IMR-90 (cell line): ENCODE results near the gene IQSEC1.

Experiments used
- FOS ChIP-seq: fragments of 150-350 bp; IDR thresholded peaks from 2 replicates; pipeline ENCODE4 v1.6.1; 2016; ENCODE audit warnings: low read depth, low read length
- MXI1 ChIP-seq: IDR thresholded peaks from 2 replicates; pipeline ENCODE4 v1.6.1; 2012; ENCODE audit warnings: low read depth, mild to moderate bottlenecking, low read length, moderate library complexity, borderline replicate concordance
- NFE2L2 ChIP-seq: fragments of 150-350 bp; IDR thresholded peaks from 2 replicates; pipeline ENCODE4 v1.6.1; 2016; ENCODE audit warnings: low read depth, mild to moderate bottlenecking, low read length
- POLR2A ChIP-seq: IDR thresholded peaks from 2 replicates; pipeline ENCODE4 v1.6.1; 2012; ENCODE audit warnings: mild to moderate bottlenecking, low read depth, low read length
- RAD21 ChIP-seq: IDR thresholded peaks from 2 replicates; pipeline ENCODE4 v1.6.1; 2012; ENCODE audit warnings: low read length, improper control_type of control experiment
- RFX5 ChIP-seq: IDR thresholded peaks from 2 replicates; pipeline ENCODE4 v1.8.0; 2012; ENCODE audit warnings: low read depth, mild to moderate bottlenecking, low read length, moderate library complexity
- TF ChIP-seq, protein P1 (sequence below): conservative IDR thresholded peaks from 2 replicates; pipeline ENCODE4 v1.5.1; 2012; ENCODE audit warnings: mild to moderate bottlenecking, low read depth, low read length, improper control_type of control experiment
- TF ChIP-seq, protein P2 (sequence below): fragments of 150-350 bp; IDR thresholded peaks from 2 replicates; pipeline ENCODE4 v1.6.1; 2017; ENCODE audit warnings: mild to moderate bottlenecking, antibody characterized with exemption, low read length, low read depth

DNA sequence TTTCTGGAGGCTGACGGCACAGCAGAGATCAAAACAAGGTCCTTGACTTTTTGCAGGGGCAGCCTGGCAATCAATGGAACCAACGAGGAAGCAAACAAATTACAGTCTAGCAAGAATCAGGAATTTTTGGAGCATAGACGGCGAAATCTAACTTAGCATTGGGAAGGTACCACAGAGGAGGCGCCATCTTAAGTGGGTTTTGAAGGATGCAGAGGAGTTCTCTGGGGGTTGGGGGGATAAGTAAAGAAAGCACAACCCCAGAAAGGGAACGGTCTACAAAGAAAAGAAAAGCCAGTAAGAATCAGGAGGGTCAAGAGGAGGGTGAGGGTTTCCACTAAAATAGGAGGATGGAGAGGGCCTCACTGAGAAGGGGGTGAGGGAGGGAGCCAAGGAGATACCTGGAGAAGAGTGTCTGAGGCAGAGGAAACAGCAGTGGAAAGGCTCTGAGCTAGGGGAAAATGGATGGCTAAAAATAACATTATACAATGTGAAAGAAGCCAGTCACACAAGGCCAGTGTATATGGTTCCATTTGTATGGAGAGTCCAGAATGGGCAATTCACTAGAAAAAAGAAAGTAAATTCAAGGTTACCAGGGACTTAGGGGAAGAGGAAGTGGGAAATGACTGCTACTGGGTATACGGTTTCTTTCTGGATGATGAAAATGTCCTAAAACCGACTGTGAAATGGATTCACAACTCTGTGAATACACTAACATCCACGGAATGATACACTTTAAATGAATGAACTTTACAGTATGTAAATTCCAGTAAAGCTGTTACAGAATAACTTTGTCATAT, 25.2 kb upstream of the IQSEC1 start:
- TF ChIP-seq, protein P1, sequence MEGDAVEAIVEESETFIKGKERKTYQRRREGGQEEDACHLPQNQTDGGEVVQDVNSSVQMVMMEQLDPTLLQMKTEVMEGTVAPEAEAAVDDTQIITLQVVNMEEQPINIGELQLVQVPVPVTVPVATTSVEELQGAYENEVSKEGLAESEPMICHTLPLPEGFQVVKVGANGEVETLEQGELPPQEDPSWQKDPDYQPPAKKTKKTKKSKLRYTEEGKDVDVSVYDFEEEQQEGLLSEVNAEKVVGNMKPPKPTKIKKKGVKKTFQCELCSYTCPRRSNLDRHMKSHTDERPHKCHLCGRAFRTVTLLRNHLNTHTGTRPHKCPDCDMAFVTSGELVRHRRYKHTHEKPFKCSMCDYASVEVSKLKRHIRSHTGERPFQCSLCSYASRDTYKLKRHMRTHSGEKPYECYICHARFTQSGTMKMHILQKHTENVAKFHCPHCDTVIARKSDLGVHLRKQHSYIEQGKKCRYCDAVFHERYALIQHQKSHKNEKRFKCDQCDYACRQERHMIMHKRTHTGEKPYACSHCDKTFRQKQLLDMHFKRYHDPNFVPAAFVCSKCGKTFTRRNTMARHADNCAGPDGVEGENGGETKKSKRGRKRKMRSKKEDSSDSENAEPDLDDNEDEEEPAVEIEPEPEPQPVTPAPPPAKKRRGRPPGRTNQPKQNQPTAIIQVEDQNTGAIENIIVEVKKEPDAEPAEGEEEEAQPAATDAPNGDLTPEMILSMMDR = no peak
- TF ChIP-seq RFX5 (no peak), POLR2A (no peak), FOS (no peak), MXI1 (no peak), NFE2L2 (no peak), RAD21 (no peak)
- TF ChIP-seq, protein P2, sequence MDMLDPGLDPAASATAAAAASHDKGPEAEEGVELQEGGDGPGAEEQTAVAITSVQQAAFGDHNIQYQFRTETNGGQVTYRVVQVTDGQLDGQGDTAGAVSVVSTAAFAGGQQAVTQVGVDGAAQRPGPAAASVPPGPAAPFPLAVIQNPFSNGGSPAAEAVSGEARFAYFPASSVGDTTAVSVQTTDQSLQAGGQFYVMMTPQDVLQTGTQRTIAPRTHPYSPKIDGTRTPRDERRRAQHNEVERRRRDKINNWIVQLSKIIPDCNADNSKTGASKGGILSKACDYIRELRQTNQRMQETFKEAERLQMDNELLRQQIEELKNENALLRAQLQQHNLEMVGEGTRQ = no peak
